Hepatocyte (in vitro differentiated cells): ENCODE data around the gene CCDC27. TPM values are rescaled to one million over a fixed set of nuclear protein-coding genes. Genes with fewer than 3 reads are reported as not detected.

Experiments used
- DNase-seq: peaks from one replicate; pipeline ENCODE4 v3.0.0-alpha.2; 2016; ENCODE audit warnings: low spot score
- H2AFZ ChIP-seq: fragments of 200-600 bp; sonication (generic); 2 replicates; pipeline ENCODE4 v1.6.0; 2016; ENCODE audit warnings: antibody characterized with exemption, mild to moderate bottlenecking
- H3K27ac ChIP-seq: fragments of 200-600 bp; sonication (generic); 2 replicates; pipeline ENCODE4 v1.5.1; 2016; ENCODE audit warnings: mild to moderate bottlenecking
- H3K27me3 ChIP-seq: fragments of 200-600 bp; sonication (generic); 2 replicates; pipeline ENCODE4 v1.6.1; 2016
- H3K36me3 ChIP-seq: fragments of 200-600 bp; sonication (generic); replicated peaks from 2 replicates; pipeline ENCODE4 v1.5.1; 2016; ENCODE audit warnings: low read depth; ENCODE audit not compliant: insufficient read depth
- H3K4me1 ChIP-seq: fragments of 200-600 bp; sonication (generic); 2 replicates; pipeline ENCODE4 v1.5.1; 2016; ENCODE audit warnings: mild to moderate bottlenecking, moderate library complexity; ENCODE audit not compliant: insufficient read depth
- H3K4me2 ChIP-seq: fragments of 200-600 bp; sonication (generic); 2 replicates; pipeline ENCODE4 v1.6.0; 2016
- H3K4me3 ChIP-seq: fragments of 200-600 bp; sonication (generic); 2 replicates; pipeline ENCODE4 v1.5.1; 2016; ENCODE audit warnings: mild to moderate bottlenecking
- H3K79me2 ChIP-seq: fragments of 200-600 bp; sonication (generic); 2 replicates; pipeline ENCODE4 v1.6.0; 2017; ENCODE audit warnings: mild to moderate bottlenecking
- H3K9me2 ChIP-seq: fragments of 200-600 bp; sonication (generic); replicated peaks from 2 replicates; pipeline ENCODE4 v1.6.0; 2017; ENCODE audit warnings: mild to moderate bottlenecking; ENCODE audit not compliant: insufficient read depth
- H3K9me3 ChIP-seq: fragments of 200-600 bp; sonication (generic); 2 replicates; pipeline ENCODE4 v1.5.1; 2016; ENCODE audit warnings: low read depth, mild to moderate bottlenecking
- H4K20me1 ChIP-seq: fragments of 200-600 bp; sonication (generic); 2 replicates; pipeline ENCODE4 v1.6.0; 2016; ENCODE audit warnings: mild to moderate bottlenecking; ENCODE audit not compliant: insufficient read depth, poor library complexity, severe bottlenecking
- EZH2 ChIP-seq: fragments of 200-600 bp; sonication (generic); IDR thresholded peaks from 2 replicates; pipeline ENCODE4 v1.6.1; 2016; ENCODE audit warnings: antibody characterized with exemption, mild to moderate bottlenecking, borderline replicate concordance
- EZH2phosphoT487 ChIP-seq: fragments of 200-600 bp; sonication (generic); IDR thresholded peaks from one replicate; pipeline ENCODE4 v1.6.1; 2018; ENCODE audit warnings: antibody characterized with exemption, mild to moderate bottlenecking, low read depth, moderate library complexity; ENCODE audit not compliant: unreplicated experiment, severe bottlenecking
- WGBS: methylation state at CpG from one replicate; pipeline ENCODE4 v1.1.6; 2016; ENCODE audit warnings: low lambda C conversion rate; ENCODE audit errors: missing lambda C conversion rate; 5-methylcytosine and 5-hydroxymethylcytosine counted together
- polyA plus RNA-seq: library from polyadenylated mRNA; unstranded; fragments of >200 nt; fragmentation: Nextera tagmentation; extraction: Ambion mirVana; gene quantifications from 2 replicates; pipeline ENCODE4 v1.2.1, GENCODE V29; 2016
- total RNA-seq: library from RNA; depleted of rRNA; stranded (reverse); fragments of >200 nt; gene quantifications from 2 replicates; pipeline ENCODE4 v1.2.3, GENCODE V29; 2014
- TF ChIP-seq, protein P1 (sequence below): fragments of 200-600 bp; sonication (generic); IDR thresholded peaks from 2 replicates; pipeline ENCODE4 v1.5.1; 2016; ENCODE audit warnings: antibody characterized with exemption, mild to moderate bottlenecking; ENCODE audit not compliant: poor library complexity

The CCDC27 gene
- total and polyA plus RNA-seq, 2 experiments from 2014 or later = 0.17 to 0.59 TPM

DNA sequence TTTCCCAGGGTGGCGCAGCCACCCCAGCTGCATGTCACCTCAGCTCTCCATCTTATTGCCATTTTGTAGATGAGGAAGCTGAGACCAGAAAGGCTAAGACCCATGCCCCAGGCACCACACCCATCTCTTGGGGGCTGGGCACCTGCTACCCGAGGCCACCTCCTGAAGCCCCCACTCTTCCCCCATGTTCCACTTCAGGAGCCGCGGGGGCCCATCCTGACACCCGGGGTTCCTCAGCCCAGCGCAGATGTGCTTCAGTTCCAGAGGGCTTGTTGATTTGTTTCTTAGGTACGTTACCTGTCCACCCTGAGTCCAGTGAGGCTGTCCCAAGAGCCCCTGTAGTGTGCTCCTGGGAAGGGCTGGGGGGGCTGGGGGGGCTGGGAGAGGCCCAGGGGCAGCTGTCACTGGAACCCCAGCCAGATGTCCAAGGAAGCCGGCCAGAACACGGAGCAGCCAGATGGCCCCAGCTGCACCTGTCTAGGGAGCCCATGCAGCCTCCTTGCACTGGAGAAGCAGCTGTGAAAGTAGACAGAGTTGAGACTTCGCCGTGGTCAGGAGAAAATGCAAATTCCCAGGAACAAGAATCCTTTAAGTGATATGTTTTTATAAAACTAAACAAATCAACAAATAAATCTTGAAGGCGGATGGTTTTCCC, 17.1 kb upstream of the CCDC27 start:
- Histone ChIP-seq H3K4me1 (no peaks in the 10 kb centered on the region), H3K9me2 (no peaks in the 10 kb centered on the region), H3K79me2 (no peaks in the 10 kb centered on the region), H3K9me3 (no peaks in the 10 kb centered on the region), H3K27me3 (no peaks in the 10 kb centered on the region), H4K20me1 (no peaks in the 10 kb centered on the region), H3K4me2 (no peak overlapping the region), H3K36me3 (no peaks in the 10 kb centered on the region), H2AFZ (no peak overlapping the region), H3K27ac (no peak overlapping the region), H3K4me3 (no peak overlapping the region)
- TF ChIP-seq, protein P1, sequence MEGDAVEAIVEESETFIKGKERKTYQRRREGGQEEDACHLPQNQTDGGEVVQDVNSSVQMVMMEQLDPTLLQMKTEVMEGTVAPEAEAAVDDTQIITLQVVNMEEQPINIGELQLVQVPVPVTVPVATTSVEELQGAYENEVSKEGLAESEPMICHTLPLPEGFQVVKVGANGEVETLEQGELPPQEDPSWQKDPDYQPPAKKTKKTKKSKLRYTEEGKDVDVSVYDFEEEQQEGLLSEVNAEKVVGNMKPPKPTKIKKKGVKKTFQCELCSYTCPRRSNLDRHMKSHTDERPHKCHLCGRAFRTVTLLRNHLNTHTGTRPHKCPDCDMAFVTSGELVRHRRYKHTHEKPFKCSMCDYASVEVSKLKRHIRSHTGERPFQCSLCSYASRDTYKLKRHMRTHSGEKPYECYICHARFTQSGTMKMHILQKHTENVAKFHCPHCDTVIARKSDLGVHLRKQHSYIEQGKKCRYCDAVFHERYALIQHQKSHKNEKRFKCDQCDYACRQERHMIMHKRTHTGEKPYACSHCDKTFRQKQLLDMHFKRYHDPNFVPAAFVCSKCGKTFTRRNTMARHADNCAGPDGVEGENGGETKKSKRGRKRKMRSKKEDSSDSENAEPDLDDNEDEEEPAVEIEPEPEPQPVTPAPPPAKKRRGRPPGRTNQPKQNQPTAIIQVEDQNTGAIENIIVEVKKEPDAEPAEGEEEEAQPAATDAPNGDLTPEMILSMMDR = no peak
- TF ChIP-seq EZH2phosphoT487 = no peak
- TF ChIP-seq EZH2 = no peak
- WGBS = 92% methylated on average over 12 of the region's 12 CpGs
- no peak for DNase-seq

DNA sequence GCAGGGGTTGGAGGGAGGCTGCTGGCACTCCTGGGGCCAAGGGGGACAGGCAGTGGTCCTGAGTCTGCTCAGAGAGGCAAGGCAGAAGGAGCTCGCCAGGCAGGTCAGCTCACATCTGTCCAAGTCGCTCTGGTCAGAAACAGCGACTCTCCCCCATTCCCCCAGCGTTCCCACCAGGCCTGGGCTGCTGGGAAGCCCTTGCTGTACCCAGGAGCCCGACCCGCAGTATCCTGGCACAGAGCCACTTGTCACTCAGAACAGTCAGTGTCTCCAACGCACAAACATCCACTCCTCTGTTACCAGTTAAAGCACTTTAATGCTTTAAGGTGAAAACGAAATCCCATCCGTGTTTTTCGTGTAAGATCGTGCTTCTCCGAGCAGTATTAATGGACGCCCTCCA, 16.6 kb upstream of the CCDC27 start:
- Histone ChIP-seq H3K4me2 (no peak overlapping the region), H3K9me2 (no peaks in the 10 kb centered on the region), H3K36me3 (no peaks in the 10 kb centered on the region), H2AFZ (no peak overlapping the region), H3K9me3 (no peaks in the 10 kb centered on the region), H4K20me1 (no peaks in the 10 kb centered on the region), H3K27me3 (no peaks in the 10 kb centered on the region), H3K4me1 (no peaks in the 10 kb centered on the region), H3K79me2 (no peaks in the 10 kb centered on the region), H3K27ac (no peak overlapping the region), H3K4me3 (no peak overlapping the region)
- 95% methylated on average over 13 of the region's 13 CpGs for WGBS
- TF ChIP-seq EZH2phosphoT487 (no peak), EZH2 (no peak)
- TF ChIP-seq, protein P1 = no peak
- DNase-seq = no peak

DNA sequence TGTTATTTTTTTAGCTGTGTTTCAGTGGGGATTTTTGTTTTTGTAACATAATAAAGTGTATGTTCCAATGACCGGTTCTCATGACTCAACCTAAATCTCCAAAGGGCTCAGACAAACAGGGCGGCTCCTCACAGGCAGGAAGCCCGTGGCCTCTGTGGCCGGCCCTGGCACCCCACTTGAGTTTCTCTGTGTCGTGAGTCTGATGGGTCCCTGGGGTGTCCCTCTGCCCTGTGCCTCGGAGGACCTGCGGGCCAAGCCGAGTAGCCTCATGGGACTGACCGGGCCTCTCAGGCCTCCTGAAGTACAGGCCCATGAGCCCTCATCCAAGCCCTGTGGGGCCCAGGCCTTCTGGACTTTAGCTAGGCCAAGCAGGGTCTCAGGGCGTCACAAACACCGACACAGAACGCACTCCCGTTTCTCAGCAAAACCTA, 16.1 kb upstream of the CCDC27 start:
- Histone ChIP-seq H3K4me3 (no peak overlapping the region), H3K36me3 (no peaks in the 10 kb centered on the region), H3K9me2 (no peaks in the 10 kb centered on the region), H3K9me3 (no peaks in the 10 kb centered on the region), H3K79me2 (no peaks in the 10 kb centered on the region), H3K4me1 (no peaks in the 10 kb centered on the region), H3K4me2 (no peak overlapping the region), H4K20me1 (no peaks in the 10 kb centered on the region), H3K27ac (no peak overlapping the region), H3K27me3 (no peaks in the 10 kb centered on the region), H2AFZ (no peak overlapping the region)
- no peak for DNase-seq
- TF ChIP-seq EZH2 (no peak), EZH2phosphoT487 (no peak)
- TF ChIP-seq, protein P1 = no peak
- WGBS = 93% methylated on average over 13 of the region's 13 CpGs

DNA sequence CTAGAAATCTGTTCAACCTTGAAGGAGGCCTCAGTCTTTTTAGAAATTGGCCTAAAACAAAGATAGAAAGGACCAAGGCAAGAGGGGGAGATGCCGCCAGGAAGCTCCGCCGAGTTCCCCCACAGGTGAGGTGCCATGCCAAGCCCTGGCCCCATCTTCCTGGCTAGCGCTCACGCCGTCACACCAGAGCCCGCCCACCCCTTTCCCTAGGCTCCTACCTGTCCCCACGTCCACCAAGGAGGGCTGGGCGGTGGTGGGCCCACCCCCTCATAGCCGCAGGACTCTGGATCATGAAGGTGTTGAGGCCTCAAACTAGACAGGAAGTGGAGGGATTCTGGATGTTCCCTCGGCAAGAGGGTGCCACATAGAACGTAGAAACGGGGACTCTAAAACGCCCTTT, 15.5 kb upstream of the CCDC27 start:
- H3K36me3 ChIP-seq = no peaks in the 10 kb centered on the region
- H2AFZ ChIP-seq = no peak overlapping the region
- no peaks in the 10 kb centered on the region for H3K79me2 ChIP-seq
- no peak overlapping the region for H3K4me3 ChIP-seq
- WGBS = 95% methylated on average over 14 of the region's 14 CpGs
- TF ChIP-seq EZH2phosphoT487 (no peak), EZH2 (no peak)
- TF ChIP-seq, protein P1 = no peak
- no peaks in the 10 kb centered on the region for H4K20me1 ChIP-seq
- no peaks in the 10 kb centered on the region for H3K9me3 ChIP-seq
- H3K4me1 ChIP-seq = no peaks in the 10 kb centered on the region
- no peaks in the 10 kb centered on the region for H3K9me2 ChIP-seq
- DNase-seq = no peak
- no peak overlapping the region for H3K4me2 ChIP-seq
- H3K27ac ChIP-seq = no peak overlapping the region
- H3K27me3 ChIP-seq = no peaks in the 10 kb centered on the region
